Keratinocyte (primary cell): Measurements from ENCODE around the gene CFAP210. TPM values are rescaled to one million over a fixed set of nuclear protein-coding genes. Genes with fewer than 3 reads are reported as not detected.

Experiments used
- DNase-seq: peaks from one replicate; pipeline ENCODE4 v3.0.0-alpha.2; 2011; ENCODE audit warnings: low read depth, missing footprints, low spot score
- FAIRE-seq: peaks from 2 replicates; lab custom pipeline; 2011; peaks lifted over from hg19 to GRCh38; lab: Jason Lieb, UNC
- H2AFZ ChIP-seq: 2 replicates; pipeline ENCODE4 v1.6.0; 2012; ENCODE audit warnings: low read length, control low read depth, inconsistent platforms; ENCODE audit not compliant: control insufficient read depth
- H3K27ac ChIP-seq: 2 replicates; pipeline ENCODE4 v1.5.1; 2011; ENCODE audit warnings: low read length; ENCODE audit not compliant: control insufficient read depth, insufficient read depth
- H3K27me3 ChIP-seq: 3 replicates; pipeline ENCODE4 v1.6.0; 2011; ENCODE audit warnings: low read length; ENCODE audit not compliant: control insufficient read depth, insufficient read depth; ENCODE audit errors: extremely low read depth
- H3K36me3 ChIP-seq, 2 experiments: 2 replicates in 1 of 2; 3 replicates in 1 of 2; pipeline ENCODE4 v1.5.1; 2011; ENCODE audit warnings: low read length in 2 of 2, mild to moderate bottlenecking in 1 of 2; ENCODE audit not compliant: control insufficient read depth in 2 of 2, insufficient read depth in 2 of 2; ENCODE audit errors: extremely low read depth in 1 of 2
- H3K4me1 ChIP-seq: 3 replicates; pipeline ENCODE4 v1.5.1; 2011; ENCODE audit warnings: low read length; ENCODE audit not compliant: control insufficient read depth, insufficient read depth; ENCODE audit errors: extremely low read depth
- H3K4me2 ChIP-seq: 3 replicates; pipeline ENCODE4 v1.6.0; 2011; ENCODE audit warnings: low read depth, low read length; ENCODE audit not compliant: control insufficient read depth, insufficient read depth; ENCODE audit errors: extremely low read depth
- H3K4me3 ChIP-seq, 3 experiments: fragments of 200-600 bp in 1 of 3; sonication (generic) in 1 of 3; 2 replicates in 2 of 3; 3 replicates in 1 of 3; pipeline ENCODE4 v1.5.1; 2011 to 2016; ENCODE audit warnings: low read length in 3 of 3, mild to moderate bottlenecking in 3 of 3, control low read depth in 2 of 3, inconsistent platforms in 1 of 3, low read depth in 1 of 3, mixed read lengths in 1 of 3, mixed run types in 1 of 3, moderate library complexity in 1 of 3; ENCODE audit not compliant: control insufficient read depth in 2 of 3, insufficient read depth in 2 of 3; ENCODE audit errors: extremely low read depth in 1 of 3
- H3K79me2 ChIP-seq: 2 replicates; pipeline ENCODE4 v1.6.0; 2012; ENCODE audit warnings: low read length; ENCODE audit not compliant: control insufficient read depth, insufficient read depth
- H3K9ac ChIP-seq: 3 replicates; pipeline ENCODE4 v1.6.0; 2011; ENCODE audit warnings: low read length; ENCODE audit not compliant: control insufficient read depth, insufficient read depth; ENCODE audit errors: extremely low read depth
- H3K9me1 ChIP-seq: 3 replicates; pipeline ENCODE4 v1.6.0; 2011; ENCODE audit warnings: low read length; ENCODE audit not compliant: control insufficient read depth, insufficient read depth; ENCODE audit errors: extremely low read depth
- H3K9me3 ChIP-seq: 2 replicates; pipeline ENCODE4 v1.5.1; 2012; ENCODE audit warnings: low read depth, low read length; ENCODE audit not compliant: control insufficient read depth
- H4K20me1 ChIP-seq: 3 replicates; pipeline ENCODE4 v1.6.0; 2011; ENCODE audit warnings: low read length; ENCODE audit not compliant: control insufficient read depth, insufficient read depth; ENCODE audit errors: extremely low read depth
- EZH2 ChIP-seq: IDR thresholded peaks from one replicate; pipeline ENCODE4 v1.6.1; 2012; ENCODE audit warnings: inconsistent platforms, mild to moderate bottlenecking, low read length, moderate library complexity
- dilution Hi-C: fragments of 300-500 bp; cut with MboI; formaldehyde crosslinking; loops from one replicate; pipeline ENCODE4 v1.7.0; 2020; ENCODE audit warnings: low sequenced_read_pairs; ENCODE audit not compliant: extremely low pct_ligation_motif_present
- polyA plus RNA-seq, 5 experiments: library from polyadenylated mRNA; depleted of rRNA in 3 of 5; stranded (reverse) in 3 of 5; stranded (forward) in 1 of 5; unstranded in 1 of 5; fragments of >200 nt; gene quantifications; 1 replicate in 1 of 5; 2 replicates in 3 of 5; 3 replicates in 1 of 5; pipeline versions ENCODE4 v1.2.1 to v1.2.3, GENCODE V29; 2011 to 2012; ENCODE audit warnings: missing spikeins in 2 of 5, low read depth in 1 of 5, low replicate concordance in 1 of 5
- TF ChIP-seq, protein P1 (sequence below), 3 experiments: IDR thresholded peaks in 1 of 3; conservative IDR thresholded peaks in 1 of 3; optimal IDR thresholded peaks in 1 of 3; 2 replicates in 2 of 3; 3 replicates in 1 of 3; pipeline versions ENCODE3 to v1.5.1; 2011; ENCODE audit warnings: low read length in 3 of 3, mild to moderate bottlenecking in 3 of 3, moderate library complexity in 2 of 3, control low read depth in 1 of 3, inconsistent platforms in 1 of 3; ENCODE audit not compliant: insufficient read depth in 2 of 3; ENCODE audit errors: extremely low read depth in 1 of 3

CFAP210 gene
- polyA plus RNA-seq, 1 donor (not counting 4 experiments of a cell fraction or from before 2014, with no cell fraction given): 0.30 TPM

DNA sequence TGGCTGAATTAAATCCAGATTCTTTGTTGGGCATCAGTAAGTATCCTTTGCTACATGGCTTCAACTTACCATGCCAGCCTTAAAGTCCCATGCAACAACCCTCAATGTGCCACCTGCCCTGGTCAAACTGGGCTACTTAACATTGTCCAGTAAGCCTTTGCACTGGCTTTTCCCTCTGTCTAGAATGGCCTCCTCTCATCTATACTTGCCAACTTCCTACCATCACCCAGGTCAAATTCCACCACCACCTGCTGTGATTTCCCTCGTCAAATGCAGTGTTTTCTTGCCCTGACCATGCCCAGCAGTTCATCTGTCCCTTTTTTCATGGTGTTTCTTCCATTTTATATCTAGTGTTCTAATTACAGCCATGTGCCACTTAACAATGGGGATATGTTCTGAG, 45.1 kb upstream of the CFAP210 start:
- H3K36me3 ChIP-seq: peaks cover 0 to 2% of the 10 kb centered on the region in 2 experiments
- no peaks in the 10 kb centered on the region for H3K27me3 ChIP-seq
- dilution Hi-C loops: no loop called here
- H3K9ac ChIP-seq: no peak overlapping the region
- FAIRE-seq: no peak
- no peaks in the 10 kb centered on the region for H3K79me2 ChIP-seq
- no peaks in the 10 kb centered on the region for H4K20me1 ChIP-seq
- no peaks in the 10 kb centered on the region for H3K9me1 ChIP-seq
- H3K9me3 ChIP-seq: no peaks in the 10 kb centered on the region
- no peak for DNase-seq
- no peak overlapping the region for H3K4me2 ChIP-seq
- no peak overlapping the region for H3K4me3 ChIP-seq
- H3K4me1 ChIP-seq: peaks cover 6% of the 10 kb centered on the region
- no peak overlapping the region for H3K27ac ChIP-seq
- no peak for TF ChIP-seq EZH2
- TF ChIP-seq, protein P1, sequence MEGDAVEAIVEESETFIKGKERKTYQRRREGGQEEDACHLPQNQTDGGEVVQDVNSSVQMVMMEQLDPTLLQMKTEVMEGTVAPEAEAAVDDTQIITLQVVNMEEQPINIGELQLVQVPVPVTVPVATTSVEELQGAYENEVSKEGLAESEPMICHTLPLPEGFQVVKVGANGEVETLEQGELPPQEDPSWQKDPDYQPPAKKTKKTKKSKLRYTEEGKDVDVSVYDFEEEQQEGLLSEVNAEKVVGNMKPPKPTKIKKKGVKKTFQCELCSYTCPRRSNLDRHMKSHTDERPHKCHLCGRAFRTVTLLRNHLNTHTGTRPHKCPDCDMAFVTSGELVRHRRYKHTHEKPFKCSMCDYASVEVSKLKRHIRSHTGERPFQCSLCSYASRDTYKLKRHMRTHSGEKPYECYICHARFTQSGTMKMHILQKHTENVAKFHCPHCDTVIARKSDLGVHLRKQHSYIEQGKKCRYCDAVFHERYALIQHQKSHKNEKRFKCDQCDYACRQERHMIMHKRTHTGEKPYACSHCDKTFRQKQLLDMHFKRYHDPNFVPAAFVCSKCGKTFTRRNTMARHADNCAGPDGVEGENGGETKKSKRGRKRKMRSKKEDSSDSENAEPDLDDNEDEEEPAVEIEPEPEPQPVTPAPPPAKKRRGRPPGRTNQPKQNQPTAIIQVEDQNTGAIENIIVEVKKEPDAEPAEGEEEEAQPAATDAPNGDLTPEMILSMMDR (optimal IDR thresholded peaks at IDR 0.05 in 1 of 3, IDR thresholded peaks at IDR 0.05 in 1 of 3, conservative IDR thresholded peaks at IDR 0.05 in 1 of 3; ENCODE audit: extremely low read depth in 1 of 3, insufficient read depth in 2 of 3, low read length in 3 of 3): no peak
- H2AFZ ChIP-seq: no peak overlapping the region

DNA sequence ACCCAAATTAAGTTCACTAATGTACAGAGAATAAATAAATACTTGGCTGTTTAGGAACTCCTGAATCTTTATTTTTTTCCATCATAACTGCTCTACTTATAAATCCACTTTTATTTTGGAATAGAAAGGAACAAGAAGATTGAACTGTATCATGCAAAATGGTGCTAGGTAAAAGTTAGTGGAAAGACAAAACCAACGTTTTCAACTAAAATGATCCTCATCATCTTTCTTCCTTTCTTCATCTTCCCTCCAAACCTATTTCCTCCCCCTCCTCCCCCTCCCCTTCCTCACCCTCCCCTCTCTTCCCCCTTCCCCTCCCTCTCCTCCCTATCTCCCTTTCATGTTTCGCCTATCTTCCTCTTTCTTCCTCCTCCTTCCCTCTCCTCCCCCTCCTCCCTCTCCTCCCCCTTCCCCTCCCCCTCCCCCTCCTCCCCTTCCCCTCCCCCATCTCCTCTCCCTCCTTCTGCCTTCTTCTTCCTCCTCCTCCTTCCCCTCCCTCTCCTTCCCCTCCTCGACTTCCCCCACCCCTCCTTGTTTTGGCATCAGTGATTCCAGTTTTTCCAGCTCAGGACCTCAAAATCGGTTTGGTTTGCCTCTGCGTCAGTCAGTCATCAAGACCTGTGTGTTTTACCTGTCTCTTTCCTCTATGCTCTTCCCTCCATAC, 44.5 kb upstream of the CFAP210 start:
- no peak overlapping the region for H3K9ac ChIP-seq
- no peaks in the 10 kb centered on the region for H3K9me1 ChIP-seq
- H2AFZ ChIP-seq: no peak overlapping the region
- dilution Hi-C loops: no loop called here
- H3K36me3 ChIP-seq: peaks cover 0 to 2% of the 10 kb centered on the region in 2 experiments
- DNase-seq (no peak), FAIRE-seq (no peak)
- H3K27ac ChIP-seq: no peak overlapping the region
- peaks cover 6% of the 10 kb centered on the region for H3K4me1 ChIP-seq
- no peaks in the 10 kb centered on the region for H3K27me3 ChIP-seq
- H3K4me2 ChIP-seq: no peak overlapping the region
- H3K79me2 ChIP-seq: no peaks in the 10 kb centered on the region
- no peaks in the 10 kb centered on the region for H4K20me1 ChIP-seq
- H3K9me3 ChIP-seq: no peaks in the 10 kb centered on the region
- no peak for TF ChIP-seq EZH2
- TF ChIP-seq, protein P1 (optimal IDR thresholded peaks at IDR 0.05 in 1 of 3, IDR thresholded peaks at IDR 0.05 in 1 of 3, conservative IDR thresholded peaks at IDR 0.05 in 1 of 3; ENCODE audit: extremely low read depth in 1 of 3, insufficient read depth in 2 of 3, low read length in 3 of 3): no peak
- no peak overlapping the region for H3K4me3 ChIP-seq
